ENCODE results near the gene LRRC55.

The LRRC55 gene

GRCh38 chr11:57192316-57192715, 10.6 kb downstream of the LRRC55 start:
- H3K4me3 ChIP-seq (ENCODE audit: control insufficient read depth, low read depth, low read length), result no peak overlapping the region
- no peak for TF ChIP-seq CTCF (conservative IDR thresholded peaks at IDR 0.05; ENCODE audit: control insufficient read depth, insufficient read depth, low read depth, low read length)
- peak; percentile 4 for DNase-seq (ENCODE audit: low read depth)

GRCh38 chr11:57196596-57196995, 14.8 kb downstream of the LRRC55 start:
- no peak for DNase-seq (ENCODE audit: low read depth)
- no peak for TF ChIP-seq CTCF (conservative IDR thresholded peaks at IDR 0.05; ENCODE audit: control insufficient read depth, insufficient read depth, low read depth, low read length)
- H3K4me3 ChIP-seq (ENCODE audit: control insufficient read depth, low read depth, low read length), result no peak overlapping the region

GRCh38 chr11:57197762-57198161, 16.0 kb downstream of the LRRC55 start:
- no peak overlapping the region for H3K4me3 ChIP-seq (ENCODE audit: control insufficient read depth, low read depth, low read length)
- TF ChIP-seq CTCF (conservative IDR thresholded peaks at IDR 0.05; ENCODE audit: control insufficient read depth, insufficient read depth, low read depth, low read length), result no peak
- DNase-seq (ENCODE audit: low read depth), result no peak

- DNase-seq (ENCODE audit: low read depth), result no peak
These were observed 17.6 kb downstream of the LRRC55 start for GRCh38 chr11:57199330-57199729.

GRCh38 chr11:57200917-57201316, 19.2 kb downstream of the LRRC55 start:
- TF ChIP-seq CTCF (conservative IDR thresholded peaks at IDR 0.05; ENCODE audit: control insufficient read depth, insufficient read depth, low read depth, low read length), result no peak
- no peak for DNase-seq (ENCODE audit: low read depth)

More at GRCh38 chr11:57199330-57199729, 17.6 kb downstream of the LRRC55 start:
- TF ChIP-seq CTCF (conservative IDR thresholded peaks at IDR 0.05; ENCODE audit: control insufficient read depth, insufficient read depth, low read depth, low read length), result no peak
- H3K4me3 ChIP-seq (ENCODE audit: control insufficient read depth, low read depth, low read length), result no peak overlapping the region

GRCh38 chr11:57202281-57202680, 20.5 kb downstream of the LRRC55 start:
- DNase-seq (ENCODE audit: low read depth), result no peak
- TF ChIP-seq CTCF (conservative IDR thresholded peaks at IDR 0.05; ENCODE audit: control insufficient read depth, insufficient read depth, low read depth, low read length), result no peak
- H3K4me3 ChIP-seq (ENCODE audit: control insufficient read depth, low read depth, low read length), result no peak overlapping the region

More at GRCh38 chr11:57200917-57201316, 19.2 kb downstream of the LRRC55 start:
- no peak overlapping the region for H3K4me3 ChIP-seq (ENCODE audit: control insufficient read depth, low read depth, low read length)

- DNase-seq (ENCODE audit: low read depth), result peak; percentile 29
- TF ChIP-seq CTCF (conservative IDR thresholded peaks at IDR 0.05; ENCODE audit: control insufficient read depth, insufficient read depth, low read depth, low read length), result no peak
- H3K4me3 ChIP-seq (ENCODE audit: control insufficient read depth, low read depth, low read length), result no peak overlapping the region
These were observed 21.6 kb downstream of the LRRC55 start for GRCh38 chr11:57203359-57203758.

Measured in fibroblast of mammary gland (primary cell).